ENCODE measurements around the gene PLCB1.

The PLCB1 gene

GRCh38 chr20:8339349-8339748 lies 207.3 kb downstream of the PLCB1 start:
- Histone ChIP-seq H2AFZ (ENCODE audit: low read depth, low read length) (no peak overlapping the region), H3K27ac (ENCODE audit: low read length) (no peak overlapping the region), H3K27me3 (ENCODE audit: insufficient read depth, low read length, poor library complexity) (no peaks in the 10 kb centered on the region), H3K9me3 (ENCODE audit: insufficient read depth, low read length, severe bottlenecking) (no peaks in the 10 kb centered on the region), H3K4me3 (ENCODE audit: low read depth in 1 of 2, low read length in 2 of 2) (no peak overlapping the region), H3K36me3 (ENCODE audit: insufficient read depth, low read length) (no peaks in the 10 kb centered on the region), H3K79me2 (ENCODE audit: insufficient read depth, low read length) (peaks cover 40% of the 10 kb centered on the region), H3K9ac (ENCODE audit: low read depth, low read length) (no peak overlapping the region), H4K20me1 (ENCODE audit: insufficient read depth, low read length) (peaks cover 8% of the 10 kb centered on the region; the same call in 1 of the 2 replicates), H3K4me2 (ENCODE audit: insufficient read depth, low read length) (no peak overlapping the region), H3K4me1 (ENCODE audit: insufficient read depth, low read length) (no peaks in the 10 kb centered on the region)
- no peak for TF ChIP-seq EZH2 (IDR thresholded peaks at IDR 0.05; ENCODE audit: borderline replicate concordance, low read depth, low read length, severe bottlenecking)
- ATAC-seq (ENCODE audit: insufficient read depth, low read depth) (no peak), DNase-seq (no peak)

GRCh38 chr20:8342391-8342790 lies 210.3 kb downstream of the PLCB1 start:
- no peaks in the 10 kb centered on the region for H3K27me3 ChIP-seq (ENCODE audit: insufficient read depth, low read length, poor library complexity)
- no peak for TF ChIP-seq EZH2 (IDR thresholded peaks at IDR 0.05; ENCODE audit: borderline replicate concordance, low read depth, low read length, severe bottlenecking)
- no peak for TF ChIP-seq CTCF (IDR thresholded peaks at IDR 0.05; ENCODE audit: borderline replicate concordance, extremely low read depth, low read length, poor library complexity, severe bottlenecking)
- H3K4me3 ChIP-seq (ENCODE audit: low read depth in 1 of 2, low read length in 2 of 2) = no peak overlapping the region
- no peaks in the 10 kb centered on the region for H3K9me3 ChIP-seq (ENCODE audit: insufficient read depth, low read length, severe bottlenecking)
- no peaks in the 10 kb centered on the region for H3K4me1 ChIP-seq (ENCODE audit: insufficient read depth, low read length)
- no peaks in the 10 kb centered on the region for H3K36me3 ChIP-seq (ENCODE audit: insufficient read depth, low read length)
- H2AFZ ChIP-seq (ENCODE audit: low read depth, low read length) = no peak overlapping the region
- no peak overlapping the region for H3K4me2 ChIP-seq (ENCODE audit: insufficient read depth, low read length)
- ATAC-seq (ENCODE audit: insufficient read depth, low read depth) (no peak), DNase-seq (no peak)
- peaks cover 21% of the 10 kb centered on the region; the same call in 1 of the 2 replicates for H4K20me1 ChIP-seq (ENCODE audit: insufficient read depth, low read length)
- H3K27ac ChIP-seq (ENCODE audit: low read length) = no peak overlapping the region
- H3K79me2 ChIP-seq (ENCODE audit: insufficient read depth, low read length) = peaks cover 49% of the 10 kb centered on the region
- H3K9ac ChIP-seq (ENCODE audit: low read depth, low read length) = no peak overlapping the region

- no peak for DNase-seq
These were observed 212.0 kb downstream of the PLCB1 start for GRCh38 chr20:8344106-8344505.

GRCh38 chr20:8344631-8345030 lies 212.6 kb downstream of the PLCB1 start:
- Histone ChIP-seq H3K4me2 (ENCODE audit: insufficient read depth, low read length) (no peak overlapping the region), H2AFZ (ENCODE audit: low read depth, low read length) (no peak overlapping the region), H3K27me3 (ENCODE audit: insufficient read depth, low read length, poor library complexity) (no peaks in the 10 kb centered on the region), H3K4me3 (ENCODE audit: low read depth in 1 of 2, low read length in 2 of 2) (no peak overlapping the region), H3K9me3 (ENCODE audit: insufficient read depth, low read length, severe bottlenecking) (no peaks in the 10 kb centered on the region), H4K20me1 (ENCODE audit: insufficient read depth, low read length) (peaks cover 25% of the 10 kb centered on the region; the same call in 1 of the 2 replicates), H3K9ac (ENCODE audit: low read depth, low read length) (no peak overlapping the region), H3K4me1 (ENCODE audit: insufficient read depth, low read length) (no peaks in the 10 kb centered on the region), H3K27ac (ENCODE audit: low read length) (no peak overlapping the region), H3K36me3 (ENCODE audit: insufficient read depth, low read length) (no peaks in the 10 kb centered on the region), H3K79me2 (ENCODE audit: insufficient read depth, low read length) (peaks cover 47% of the 10 kb centered on the region)
- ATAC-seq (ENCODE audit: insufficient read depth, low read depth) (no peak), DNase-seq (no peak)
- TF ChIP-seq EZH2 (IDR thresholded peaks at IDR 0.05; ENCODE audit: borderline replicate concordance, low read depth, low read length, severe bottlenecking) (no peak), CTCF (IDR thresholded peaks at IDR 0.05; ENCODE audit: borderline replicate concordance, extremely low read depth, low read length, poor library complexity, severe bottlenecking) (no peak)

More at GRCh38 chr20:8344106-8344505, 212.0 kb downstream of the PLCB1 start:
- no peak for ATAC-seq (ENCODE audit: insufficient read depth, low read depth)
- Histone ChIP-seq H3K4me3 (ENCODE audit: low read depth in 1 of 2, low read length in 2 of 2) (no peak overlapping the region), H2AFZ (ENCODE audit: low read depth, low read length) (no peak overlapping the region), H3K4me2 (ENCODE audit: insufficient read depth, low read length) (no peak overlapping the region), H3K9me3 (ENCODE audit: insufficient read depth, low read length, severe bottlenecking) (no peaks in the 10 kb centered on the region), H3K36me3 (ENCODE audit: insufficient read depth, low read length) (no peaks in the 10 kb centered on the region), H3K79me2 (ENCODE audit: insufficient read depth, low read length) (peaks cover 47% of the 10 kb centered on the region), H3K27ac (ENCODE audit: low read length) (no peak overlapping the region), H4K20me1 (ENCODE audit: insufficient read depth, low read length) (peaks cover 25% of the 10 kb centered on the region; the same call in 1 of the 2 replicates), H3K27me3 (ENCODE audit: insufficient read depth, low read length, poor library complexity) (no peaks in the 10 kb centered on the region), H3K9ac (ENCODE audit: low read depth, low read length) (no peak overlapping the region), H3K4me1 (ENCODE audit: insufficient read depth, low read length) (no peaks in the 10 kb centered on the region)
- TF ChIP-seq CTCF (IDR thresholded peaks at IDR 0.05; ENCODE audit: borderline replicate concordance, extremely low read depth, low read length, poor library complexity, severe bottlenecking) (no peak), EZH2 (IDR thresholded peaks at IDR 0.05; ENCODE audit: borderline replicate concordance, low read depth, low read length, severe bottlenecking) (no peak)
